ENCODE results near the gene PPP2R1B.
"Not testable (repeated sequence)": the region's sequence is repeated elsewhere in the genome, so short reads cannot be mapped to it uniquely, and the experiment has no call there.

PPP2R1B gene

DNA sequence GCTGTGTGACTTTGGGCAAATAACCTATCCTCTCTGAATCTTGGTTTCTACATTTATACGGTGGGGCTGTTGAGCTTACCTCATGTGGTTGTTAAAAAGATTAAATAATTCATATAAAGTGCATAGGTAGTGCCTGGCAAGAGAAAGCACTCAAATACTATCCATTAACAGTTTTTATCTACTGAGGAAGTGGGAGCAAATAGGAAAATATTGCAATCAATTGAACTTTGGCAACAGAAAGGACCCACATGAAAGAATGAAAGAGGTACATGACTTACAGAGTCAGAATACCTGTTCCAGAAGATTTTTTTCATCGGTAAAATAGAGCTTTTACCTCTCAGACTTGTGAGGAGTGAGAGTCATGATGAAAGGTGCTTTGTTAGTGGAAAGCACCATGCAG is 6.3 kb upstream of the PPP2R1B start:
- no peak for ATAC-seq (ENCODE audit: low read depth)
- DNase-seq (ENCODE audit: low spot score): no peak
- Histone ChIP-seq H3K27ac (ENCODE audit: poor library complexity, severe bottlenecking) (no peak overlapping the region), H3K4me3 (ENCODE audit: severe bottlenecking) (no peak overlapping the region), H3K4me1 (ENCODE audit: insufficient read depth, poor library complexity, severe bottlenecking) (no peaks in the 10 kb centered on the region), H3K27me3 (ENCODE audit: insufficient read depth, poor library complexity, severe bottlenecking) (no peaks in the 10 kb centered on the region), H3K36me3 (ENCODE audit: low read depth) (no peaks in the 10 kb centered on the region), H3K9me3 (ENCODE audit: severe bottlenecking) (no peaks in the 10 kb centered on the region)
- TF ChIP-seq, protein P1, sequence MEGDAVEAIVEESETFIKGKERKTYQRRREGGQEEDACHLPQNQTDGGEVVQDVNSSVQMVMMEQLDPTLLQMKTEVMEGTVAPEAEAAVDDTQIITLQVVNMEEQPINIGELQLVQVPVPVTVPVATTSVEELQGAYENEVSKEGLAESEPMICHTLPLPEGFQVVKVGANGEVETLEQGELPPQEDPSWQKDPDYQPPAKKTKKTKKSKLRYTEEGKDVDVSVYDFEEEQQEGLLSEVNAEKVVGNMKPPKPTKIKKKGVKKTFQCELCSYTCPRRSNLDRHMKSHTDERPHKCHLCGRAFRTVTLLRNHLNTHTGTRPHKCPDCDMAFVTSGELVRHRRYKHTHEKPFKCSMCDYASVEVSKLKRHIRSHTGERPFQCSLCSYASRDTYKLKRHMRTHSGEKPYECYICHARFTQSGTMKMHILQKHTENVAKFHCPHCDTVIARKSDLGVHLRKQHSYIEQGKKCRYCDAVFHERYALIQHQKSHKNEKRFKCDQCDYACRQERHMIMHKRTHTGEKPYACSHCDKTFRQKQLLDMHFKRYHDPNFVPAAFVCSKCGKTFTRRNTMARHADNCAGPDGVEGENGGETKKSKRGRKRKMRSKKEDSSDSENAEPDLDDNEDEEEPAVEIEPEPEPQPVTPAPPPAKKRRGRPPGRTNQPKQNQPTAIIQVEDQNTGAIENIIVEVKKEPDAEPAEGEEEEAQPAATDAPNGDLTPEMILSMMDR (IDR thresholded peaks at IDR 0.05; ENCODE audit: poor library complexity, severe bottlenecking): no peak

DNA sequence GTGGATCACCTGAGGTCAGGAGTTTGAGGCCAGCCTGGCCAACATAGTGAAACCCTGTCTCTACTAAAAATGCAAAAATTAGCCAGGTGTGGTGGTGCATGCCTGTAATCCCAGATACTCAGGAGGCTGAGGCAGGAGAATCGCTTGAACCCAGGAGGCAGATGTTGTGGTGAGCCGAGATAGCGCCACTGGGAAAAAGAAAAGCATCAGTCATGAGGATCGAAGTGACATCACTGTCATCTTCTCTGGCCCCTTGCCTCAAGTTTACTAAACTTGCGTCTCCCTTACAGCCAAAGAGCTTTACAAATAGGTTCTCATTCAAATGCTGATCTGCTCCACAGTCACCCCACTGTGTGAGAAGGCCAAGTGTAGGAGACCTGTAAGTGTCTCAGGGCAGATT is 5.0 kb upstream of the PPP2R1B start:
- not testable (repeated sequence) for ATAC-seq (ENCODE audit: low read depth); DNase-seq (ENCODE audit: low spot score)

GRCh38 chr11:111770581-111771134 is 4.5 kb upstream of the PPP2R1B start:
- Histone ChIP-seq H3K27me3 (ENCODE audit: insufficient read depth, poor library complexity, severe bottlenecking) (no peaks in the 10 kb centered on the region), H3K4me1 (ENCODE audit: insufficient read depth, poor library complexity, severe bottlenecking) (peaks cover 4% of the 10 kb centered on the region), H3K27ac (ENCODE audit: poor library complexity, severe bottlenecking) (no peak overlapping the region), H3K9me3 (ENCODE audit: severe bottlenecking) (no peaks in the 10 kb centered on the region), H3K4me3 (ENCODE audit: severe bottlenecking) (no peak overlapping the region), H3K36me3 (ENCODE audit: low read depth) (no peaks in the 10 kb centered on the region)
- TF ChIP-seq, protein P1 (IDR thresholded peaks at IDR 0.05; ENCODE audit: poor library complexity, severe bottlenecking): no peak
- ATAC-seq (ENCODE audit: low read depth): no peak
- no peak for DNase-seq (ENCODE audit: low spot score)

More for the DNA sequence above, 5.0 kb upstream of the PPP2R1B start:
- H3K27ac ChIP-seq (ENCODE audit: poor library complexity, severe bottlenecking); H3K27me3 ChIP-seq (ENCODE audit: insufficient read depth, poor library complexity, severe bottlenecking); H3K4me1 ChIP-seq (ENCODE audit: insufficient read depth, poor library complexity, severe bottlenecking); H3K36me3 ChIP-seq (ENCODE audit: low read depth); H3K4me3 ChIP-seq (ENCODE audit: severe bottlenecking); H3K9me3 ChIP-seq (ENCODE audit: severe bottlenecking): not testable (repeated sequence)

DNA sequence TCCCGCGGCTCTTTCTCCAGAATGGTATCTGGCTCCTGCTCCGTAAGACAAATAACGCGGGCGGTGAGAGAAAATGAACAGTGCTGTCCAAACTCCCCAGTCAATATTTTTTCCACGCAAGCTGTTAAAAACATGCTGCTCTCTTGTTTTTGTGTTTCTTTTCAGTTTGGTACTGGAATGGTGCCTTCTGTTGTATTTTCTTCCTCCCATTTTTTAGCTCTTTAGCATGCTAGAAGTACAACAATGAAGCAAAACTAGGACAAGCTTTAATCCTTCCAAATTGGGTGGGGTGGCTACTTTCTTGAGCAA is 599 bp upstream of the PPP2R1B start:
- DNase-seq (ENCODE audit: low spot score) (no peak), ATAC-seq (ENCODE audit: low read depth) (no peak)
- TF ChIP-seq, protein P1 (IDR thresholded peaks at IDR 0.05; ENCODE audit: poor library complexity, severe bottlenecking): no peak
- Histone ChIP-seq H3K27ac (ENCODE audit: poor library complexity, severe bottlenecking) (peak overlapping the region; percentile 51), H3K27me3 (ENCODE audit: insufficient read depth, poor library complexity, severe bottlenecking) (no peaks in the 10 kb centered on the region), H3K4me3 (ENCODE audit: severe bottlenecking) (peak overlapping the region; percentile 78), H3K36me3 (ENCODE audit: low read depth) (peaks cover 24% of the 10 kb centered on the region), H3K4me1 (ENCODE audit: insufficient read depth, poor library complexity, severe bottlenecking) (peaks cover 4% of the 10 kb centered on the region), H3K9me3 (ENCODE audit: severe bottlenecking) (no peaks in the 10 kb centered on the region)

- H3K4me1 ChIP-seq (ENCODE audit: insufficient read depth, poor library complexity, severe bottlenecking): peaks cover 4% of the 10 kb centered on the region
- H3K27me3 ChIP-seq (ENCODE audit: insufficient read depth, poor library complexity, severe bottlenecking): no peaks in the 10 kb centered on the region
- peaks cover 35% of the 10 kb centered on the region for H3K36me3 ChIP-seq (ENCODE audit: low read depth)
- TF ChIP-seq, protein P1 (IDR thresholded peaks at IDR 0.05; ENCODE audit: poor library complexity, severe bottlenecking): no peak
- peak; percentile 45 for ATAC-seq (ENCODE audit: low read depth)
- no peak for DNase-seq (ENCODE audit: low spot score)
- H3K4me3 ChIP-seq (ENCODE audit: severe bottlenecking): peak overlapping the region; percentile 78
- no peaks in the 10 kb centered on the region for H3K9me3 ChIP-seq (ENCODE audit: severe bottlenecking)
- peak overlapping the region; percentile 51 for H3K27ac ChIP-seq (ENCODE audit: poor library complexity, severe bottlenecking)
Measured at GRCh38 chr11:111765320-111765983, 737 bp downstream of the PPP2R1B start.
